Superior temporal gyrus (tissue), 1 donor: Measurements from ENCODE around the gene S100A8.
"Not testable (repeated sequence)": the region's sequence is repeated elsewhere in the genome, so short reads cannot be mapped to it uniquely, and the experiment has no call there.

Experiments
- DNase-seq: peaks from one replicate; pipeline ENCODE4 v3.0.0-alpha.2; 2016; ENCODE audit errors: extremely low spot score

S100A8 gene

GRCh38 chr1:153417136-153417888, 26.4 kb upstream of the S100A8 start:
- no peak for DNase-seq

GRCh38 chr1:153415850-153416570, 25.1 kb upstream of the S100A8 start, which contains the start of gene S100A7A:
S100A7A (plus strand) TSS chr1:153416520; CDS start chr1:153418083, 1,563 bp downstream.
- DNase-seq = no peak

GRCh38 chr1:153413961-153414360, 23.1 kb upstream of the S100A8 start:
- not testable (repeated sequence) for DNase-seq

DNA sequence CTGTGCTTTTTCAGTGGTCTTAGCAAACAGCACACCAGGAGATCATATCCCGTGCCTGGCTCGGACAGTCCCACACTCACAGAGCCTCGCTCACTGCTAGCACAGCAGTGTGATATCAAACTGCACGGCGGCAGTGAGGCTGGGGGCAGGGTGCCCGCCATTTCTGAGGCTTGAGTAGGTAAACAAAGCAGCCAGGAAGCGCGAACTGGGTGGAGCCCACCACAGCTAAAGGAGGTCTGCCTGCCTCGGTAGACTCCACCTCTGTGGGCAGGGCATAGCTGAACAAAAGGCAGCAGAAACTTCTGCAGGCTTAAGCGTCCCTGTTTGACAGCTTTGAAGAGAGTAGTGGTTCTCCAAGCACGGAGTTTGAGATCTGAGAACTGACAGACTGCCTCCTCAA, 16.4 kb upstream of the S100A8 start:
- not testable (repeated sequence) for DNase-seq

DNA sequence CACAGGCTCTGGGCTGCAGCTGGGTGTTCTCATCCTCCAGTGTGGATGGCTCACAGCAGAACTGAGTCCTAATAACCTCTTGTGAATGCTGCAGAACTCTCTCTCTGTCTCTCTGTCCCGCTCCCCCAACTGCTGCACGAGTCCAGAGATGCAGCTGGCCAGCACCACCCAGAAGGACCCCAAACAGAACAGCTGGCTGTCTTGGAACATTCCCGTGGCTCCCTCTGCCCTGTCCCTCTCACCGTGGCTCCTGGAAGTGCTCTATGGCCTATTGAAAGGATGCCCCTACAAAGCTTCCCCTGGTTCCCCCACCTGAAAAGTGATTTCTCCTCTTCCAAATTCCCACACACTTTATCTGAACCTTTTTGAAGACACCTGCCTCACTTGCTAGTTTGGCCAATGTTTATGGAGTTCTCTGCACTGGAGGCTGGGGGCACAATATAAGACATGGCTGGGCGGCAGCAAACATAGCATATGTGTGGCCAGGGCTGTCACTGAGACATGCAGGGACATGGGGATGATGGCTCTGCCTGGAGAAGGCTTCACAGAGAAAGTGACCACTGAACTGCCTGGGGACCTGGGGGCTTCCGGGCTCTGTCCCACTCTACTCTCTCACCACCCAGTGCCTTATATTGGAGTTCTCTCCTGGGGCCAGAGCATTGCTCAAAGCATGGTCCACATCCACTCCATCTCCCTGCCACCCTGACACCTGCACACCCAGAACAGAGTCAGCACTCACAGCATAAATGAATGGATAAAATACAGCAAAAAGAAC, 15.1 kb upstream of the S100A8 start:
- DNase-seq = not testable (repeated sequence)

GRCh38 chr1:153404768-153405167, 13.9 kb upstream of the S100A8 start:
- DNase-seq = no peak

- no peak for DNase-seq
These were observed 13.3 kb upstream of the S100A8 start for GRCh38 chr1:153404086-153404635.

DNA sequence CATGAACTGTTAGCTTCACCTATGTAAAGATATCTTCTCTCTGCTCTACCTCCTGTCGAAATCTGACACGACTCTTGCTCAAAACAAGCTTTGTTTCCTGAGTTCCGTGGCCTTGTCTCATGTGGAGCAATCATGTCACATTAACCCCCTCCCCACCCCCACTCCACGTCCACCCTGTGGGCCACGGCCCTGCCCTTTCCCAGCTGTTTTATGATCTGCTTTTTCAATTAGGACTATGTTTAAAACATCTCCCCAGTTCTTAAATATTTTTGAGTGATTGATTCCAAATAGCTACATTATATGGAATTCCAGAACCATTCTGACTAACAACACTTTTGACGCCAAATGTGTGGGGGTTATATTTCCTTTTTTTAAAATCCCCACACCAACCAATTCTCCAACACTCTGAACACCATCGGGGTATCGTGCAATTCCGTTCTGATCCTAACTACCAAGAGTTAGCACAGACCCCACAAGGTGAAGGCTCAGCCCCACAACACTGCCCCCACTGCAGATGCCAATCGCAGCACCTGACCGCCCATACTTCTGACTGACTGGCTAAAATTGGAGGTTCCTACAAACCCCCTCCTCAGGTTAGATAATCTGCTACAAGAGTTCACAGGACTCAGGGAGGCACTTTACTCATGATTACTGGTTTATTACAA, 12.7 kb upstream of the S100A8 start:
- DNase-seq = no peak

DNA sequence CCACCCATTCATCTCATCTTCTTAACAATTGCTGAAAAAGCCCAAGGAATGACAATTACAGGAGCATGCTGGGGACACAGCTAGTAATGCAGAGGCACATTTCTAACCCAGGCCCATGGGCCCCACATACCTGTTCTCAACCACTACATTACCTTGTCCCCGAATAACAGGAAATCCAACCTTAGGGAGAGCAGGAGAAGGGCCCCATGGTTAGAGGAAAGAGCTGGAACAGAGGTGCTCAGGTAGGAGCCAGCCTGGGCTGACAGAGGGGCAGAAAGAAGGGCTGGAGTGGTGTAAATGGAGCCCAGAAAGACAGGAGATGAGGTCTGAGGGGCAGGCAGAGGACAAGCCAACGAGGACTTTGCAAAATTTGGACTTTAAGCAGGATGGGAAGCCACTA, 11.4 kb upstream of the S100A8 start:
- DNase-seq = no peak

GRCh38 chr1:153401461-153401860, 10.6 kb upstream of the S100A8 start:
- DNase-seq = no peak

DNA sequence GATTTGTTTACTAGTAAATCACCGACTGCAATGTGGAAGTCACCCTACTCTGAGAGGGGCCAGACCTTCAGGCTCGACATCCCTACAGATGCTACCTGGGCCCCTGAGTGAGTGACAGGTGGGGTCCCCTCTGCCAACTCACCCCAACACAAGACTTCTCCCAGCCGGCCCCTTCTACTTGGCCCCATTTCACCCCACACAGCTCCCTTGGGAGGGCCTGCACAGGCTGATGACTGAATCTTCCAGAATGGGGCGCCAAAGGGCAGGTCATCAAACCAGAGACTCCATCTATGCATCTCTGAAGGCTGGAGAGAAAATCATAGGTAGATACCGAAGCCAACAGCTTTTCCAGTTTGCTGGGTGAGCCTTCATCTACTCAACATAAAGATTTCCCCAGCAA, 9.4 kb upstream of the S100A8 start:
- DNase-seq = no peak

DNA sequence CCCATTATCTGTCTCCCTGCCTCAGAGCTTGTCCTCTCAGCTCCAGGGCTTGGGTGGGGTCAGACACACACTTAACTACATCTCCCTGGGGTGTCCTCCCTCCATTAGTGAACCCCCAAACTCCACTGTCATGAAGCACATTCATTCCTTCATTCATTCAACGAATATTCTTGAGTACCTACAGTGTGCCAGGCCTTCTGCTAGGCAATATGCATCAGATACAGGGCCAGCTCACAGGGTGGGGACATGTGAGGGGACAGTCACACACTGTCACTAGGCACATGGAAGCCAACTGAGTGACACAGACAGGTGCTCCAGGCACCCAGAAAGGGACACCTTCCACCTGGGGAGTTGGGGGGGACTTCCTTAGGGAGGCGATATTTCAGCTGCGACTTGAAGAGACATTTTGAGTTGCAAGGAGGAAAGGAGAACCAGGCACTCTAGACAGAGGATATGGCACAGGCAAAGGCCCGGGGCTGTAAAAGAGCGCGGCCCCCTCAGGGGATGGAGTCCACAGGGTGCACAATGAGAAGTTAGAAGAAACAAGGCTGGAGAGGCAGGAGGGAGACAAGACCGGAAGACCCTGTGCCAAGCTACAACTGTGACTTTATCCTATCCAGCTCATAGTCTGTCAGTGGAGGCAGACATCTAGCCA, 8.7 kb upstream of the S100A8 start:
- no peak for DNase-seq

- no peak for DNase-seq
These were observed 7.2 kb upstream of the S100A8 start for GRCh38 chr1:153397924-153398651.

- no peak for DNase-seq
These were observed 6.4 kb upstream of the S100A8 start for GRCh38 chr1:153397051-153397923.

- no peak for DNase-seq
These were observed 5.6 kb upstream of the S100A8 start for GRCh38 chr1:153396461-153396860.

GRCh38 chr1:153395776-153396175, 4.9 kb upstream of the S100A8 start:
- no peak for DNase-seq

DNA sequence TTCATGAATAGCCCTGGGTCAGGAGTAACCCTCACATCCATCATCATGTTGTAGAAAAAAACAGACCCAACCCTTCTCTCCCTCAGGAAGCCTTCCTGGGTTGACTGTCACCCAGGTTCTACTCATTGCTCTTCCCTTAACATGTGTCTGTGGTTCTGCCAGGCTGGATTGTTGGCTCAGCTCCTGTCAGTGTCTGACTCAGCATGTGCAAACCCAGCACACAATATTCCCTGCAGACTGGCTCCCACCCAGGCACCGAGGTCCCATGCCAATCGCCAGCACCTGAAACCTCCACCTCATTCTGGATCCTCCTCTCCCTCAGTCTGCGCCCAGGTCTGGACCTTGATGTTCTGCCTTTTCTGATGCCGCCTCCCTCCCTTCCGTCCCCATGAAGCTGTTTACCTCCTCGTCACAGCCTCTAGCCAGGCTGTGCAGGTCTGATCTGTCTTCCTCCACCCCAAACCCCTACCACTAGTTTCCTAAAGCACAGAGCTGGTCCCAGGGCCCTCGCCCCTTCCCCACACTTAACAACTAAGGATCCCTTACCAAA, 4.3 kb upstream of the S100A8 start:
- DNase-seq = no peak

DNA sequence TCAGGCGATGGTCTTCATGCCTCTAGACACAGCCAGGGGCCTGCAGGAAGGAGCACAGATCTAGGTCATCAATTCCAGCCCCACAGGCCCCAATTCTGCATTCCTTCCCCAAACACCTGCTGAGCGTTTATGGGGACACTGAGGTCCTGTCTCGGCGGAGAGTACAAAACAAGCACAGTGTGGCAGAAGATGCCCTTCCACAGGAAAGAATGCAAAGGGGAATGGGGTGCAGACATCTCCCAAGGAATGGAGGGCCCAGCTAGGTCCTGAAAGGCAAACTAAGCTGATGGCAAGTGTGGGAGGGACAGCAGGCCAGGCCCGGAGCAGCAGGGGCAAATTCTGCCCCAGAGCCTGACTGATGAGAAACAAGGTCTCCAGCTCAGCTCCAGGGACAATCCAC, 3.5 kb upstream of the S100A8 start:
- DNase-seq = no peak

GRCh38 chr1:153393926-153394325, 3.1 kb upstream of the S100A8 start:
- DNase-seq = no peak
